Loucy (cell line): ENCODE results near the gene MBP.

Source experiments
- H2AFZ ChIP-seq: fragments of 200-600 bp; sonication (generic); 2 replicates; pipeline ENCODE4 v1.6.0; 2016; ENCODE audit warnings: antibody characterized with exemption, mild to moderate bottlenecking, low read length, moderate library complexity
- H3F3A ChIP-seq: fragments of 200-600 bp; 2 replicates; pipeline ENCODE4 v1.6.0; 2016; ENCODE audit warnings: antibody characterized with exemption, low read depth, mild to moderate bottlenecking
- H3K27me3 ChIP-seq: fragments of 200-600 bp; sonication (generic); 2 replicates; pipeline ENCODE4 v1.6.1; 2014; ENCODE audit warnings: low read length, mild to moderate bottlenecking; ENCODE audit not compliant: insufficient read depth, poor library complexity, severe bottlenecking
- H3K36me3 ChIP-seq: fragments of 200-600 bp; sonication (generic); 2 replicates; pipeline ENCODE4 v1.6.1; 2016; ENCODE audit warnings: low read length; ENCODE audit not compliant: insufficient read depth
- H3K4me1 ChIP-seq: fragments of 200-600 bp; sonication (generic); 2 replicates; pipeline ENCODE4 v1.5.1; 2014; ENCODE audit warnings: low read length, mild to moderate bottlenecking; ENCODE audit not compliant: insufficient read depth, poor library complexity, severe bottlenecking
- H3K4me2 ChIP-seq: fragments of 200-600 bp; sonication (generic); 2 replicates; pipeline ENCODE4 v1.6.0; 2014; ENCODE audit warnings: antibody characterized with exemption, low read length, low read depth, mild to moderate bottlenecking; ENCODE audit not compliant: poor library complexity, severe bottlenecking
- H3K4me3 ChIP-seq: fragments of 200-600 bp; sonication (generic); 2 replicates; pipeline ENCODE4 v1.5.1; 2014; ENCODE audit warnings: low read length, mild to moderate bottlenecking, mixed read lengths; ENCODE audit not compliant: poor library complexity, severe bottlenecking
- H3K79me2 ChIP-seq: fragments of 200-600 bp; sonication (generic); 2 replicates; pipeline ENCODE4 v1.6.1; 2014; ENCODE audit warnings: low read length; ENCODE audit not compliant: insufficient read depth
- H3K9ac ChIP-seq: fragments of 200-600 bp; sonication (generic); 2 replicates; pipeline ENCODE4 v1.6.0; 2014; ENCODE audit warnings: mild to moderate bottlenecking, low read depth, low read length, moderate library complexity; ENCODE audit not compliant: poor library complexity, severe bottlenecking
- H3K9me2 ChIP-seq: fragments of 200-600 bp; sonication (generic); replicated peaks from 2 replicates; pipeline ENCODE4 v1.6.1; 2016; ENCODE audit warnings: low read depth, low read length, mixed read lengths
- H3K9me3 ChIP-seq: fragments of 200-600 bp; sonication (generic); 2 replicates; pipeline ENCODE4 v1.6.1; 2014; ENCODE audit warnings: mild to moderate bottlenecking, antibody characterized with exemption, low read length, low read depth; ENCODE audit not compliant: insufficient read depth
- H4K20me1 ChIP-seq: fragments of 200-600 bp; sonication (generic); 2 replicates; pipeline ENCODE4 v1.6.0; 2014; ENCODE audit warnings: antibody characterized with exemption, low read length, mild to moderate bottlenecking; ENCODE audit not compliant: insufficient read depth, poor library complexity, severe bottlenecking
- EZH2phosphoT487 ChIP-seq: fragments of 200-600 bp; IDR thresholded peaks from 2 replicates; pipeline ENCODE4 v1.6.1; 2018; ENCODE audit warnings: antibody characterized with exemption, mild to moderate bottlenecking, moderate library complexity, borderline replicate concordance
- TF ChIP-seq, protein P1 (sequence below): fragments of 200-600 bp; sonication (generic); conservative IDR thresholded peaks from 2 replicates; pipeline ENCODE4 v1.5.1; 2014; ENCODE audit warnings: mild to moderate bottlenecking, antibody characterized with exemption, low read length

Gene MBP

DNA sequence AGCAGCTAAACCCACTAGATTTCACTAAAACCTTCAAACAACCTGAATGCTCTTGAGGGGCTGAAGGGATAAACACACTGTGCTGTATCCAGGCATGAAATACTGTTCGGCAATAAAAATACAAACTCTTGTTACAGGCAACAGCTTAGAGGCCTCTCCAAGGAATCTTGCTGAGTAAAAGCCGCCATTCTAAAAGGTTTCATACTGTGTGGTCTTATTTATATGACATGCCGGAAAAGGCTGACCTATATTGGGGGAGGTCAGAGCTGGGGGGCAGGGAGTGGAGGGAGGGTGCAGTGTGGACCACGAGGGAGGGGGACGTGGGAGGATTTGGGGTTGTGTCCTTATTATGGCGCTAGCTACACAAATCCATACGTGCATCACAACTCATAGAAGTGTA lies 136.2 kb downstream of the MBP start:
- H3K79me2 ChIP-seq, result no peaks in the 10 kb centered on the region
- H3K4me2 ChIP-seq, result no peak overlapping the region
- H4K20me1 ChIP-seq, result no peaks in the 10 kb centered on the region
- H3K4me1 ChIP-seq, result peaks cover 38% of the 10 kb centered on the region
- no peaks in the 10 kb centered on the region for H3K9me2 ChIP-seq
- H3K27me3 ChIP-seq, result no peaks in the 10 kb centered on the region
- H3K9me3 ChIP-seq, result no peaks in the 10 kb centered on the region
- no peaks in the 10 kb centered on the region for H3K36me3 ChIP-seq
- no peak for TF ChIP-seq EZH2phosphoT487
- TF ChIP-seq, protein P1, sequence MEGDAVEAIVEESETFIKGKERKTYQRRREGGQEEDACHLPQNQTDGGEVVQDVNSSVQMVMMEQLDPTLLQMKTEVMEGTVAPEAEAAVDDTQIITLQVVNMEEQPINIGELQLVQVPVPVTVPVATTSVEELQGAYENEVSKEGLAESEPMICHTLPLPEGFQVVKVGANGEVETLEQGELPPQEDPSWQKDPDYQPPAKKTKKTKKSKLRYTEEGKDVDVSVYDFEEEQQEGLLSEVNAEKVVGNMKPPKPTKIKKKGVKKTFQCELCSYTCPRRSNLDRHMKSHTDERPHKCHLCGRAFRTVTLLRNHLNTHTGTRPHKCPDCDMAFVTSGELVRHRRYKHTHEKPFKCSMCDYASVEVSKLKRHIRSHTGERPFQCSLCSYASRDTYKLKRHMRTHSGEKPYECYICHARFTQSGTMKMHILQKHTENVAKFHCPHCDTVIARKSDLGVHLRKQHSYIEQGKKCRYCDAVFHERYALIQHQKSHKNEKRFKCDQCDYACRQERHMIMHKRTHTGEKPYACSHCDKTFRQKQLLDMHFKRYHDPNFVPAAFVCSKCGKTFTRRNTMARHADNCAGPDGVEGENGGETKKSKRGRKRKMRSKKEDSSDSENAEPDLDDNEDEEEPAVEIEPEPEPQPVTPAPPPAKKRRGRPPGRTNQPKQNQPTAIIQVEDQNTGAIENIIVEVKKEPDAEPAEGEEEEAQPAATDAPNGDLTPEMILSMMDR, result no peak
- H3K9ac ChIP-seq, result no peak overlapping the region
- no peak overlapping the region for H3K4me3 ChIP-seq
- no peaks in the 10 kb centered on the region for H3F3A ChIP-seq
- H2AFZ ChIP-seq, result no peak overlapping the region

DNA sequence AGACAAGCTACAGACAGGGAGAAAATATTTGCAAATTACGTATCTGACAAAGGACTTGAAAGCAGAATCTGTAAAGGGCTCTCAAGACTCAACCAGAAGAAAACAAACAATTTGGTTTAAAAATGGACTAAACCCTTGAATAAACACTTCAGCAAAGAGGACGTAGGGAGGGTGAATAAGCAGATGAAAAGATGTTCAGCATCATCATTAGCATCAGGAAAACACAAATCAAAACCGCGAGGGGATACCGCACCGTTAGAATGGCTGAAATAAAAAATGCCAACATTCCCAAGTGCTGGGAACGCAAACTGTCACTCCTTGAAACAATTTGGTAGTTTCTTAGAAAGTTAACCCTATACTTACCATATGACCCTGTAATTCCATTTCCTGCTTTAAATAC lies 136.7 kb downstream of the MBP start:
- H3K9me3 ChIP-seq, result no peaks in the 10 kb centered on the region
- TF ChIP-seq, protein P1, result no peak
- no peak for TF ChIP-seq EZH2phosphoT487
- H3F3A ChIP-seq, result no peaks in the 10 kb centered on the region
- H4K20me1 ChIP-seq, result no peaks in the 10 kb centered on the region
- no peaks in the 10 kb centered on the region for H3K36me3 ChIP-seq
- no peaks in the 10 kb centered on the region for H3K27me3 ChIP-seq
- no peaks in the 10 kb centered on the region for H3K79me2 ChIP-seq
- H3K9me2 ChIP-seq, result no peaks in the 10 kb centered on the region
- H2AFZ ChIP-seq, result no peak overlapping the region
- H3K4me2 ChIP-seq, result no peak overlapping the region
- H3K4me1 ChIP-seq, result peaks cover 36% of the 10 kb centered on the region
- H3K4me3 ChIP-seq, result no peak overlapping the region
- no peak overlapping the region for H3K9ac ChIP-seq

DNA sequence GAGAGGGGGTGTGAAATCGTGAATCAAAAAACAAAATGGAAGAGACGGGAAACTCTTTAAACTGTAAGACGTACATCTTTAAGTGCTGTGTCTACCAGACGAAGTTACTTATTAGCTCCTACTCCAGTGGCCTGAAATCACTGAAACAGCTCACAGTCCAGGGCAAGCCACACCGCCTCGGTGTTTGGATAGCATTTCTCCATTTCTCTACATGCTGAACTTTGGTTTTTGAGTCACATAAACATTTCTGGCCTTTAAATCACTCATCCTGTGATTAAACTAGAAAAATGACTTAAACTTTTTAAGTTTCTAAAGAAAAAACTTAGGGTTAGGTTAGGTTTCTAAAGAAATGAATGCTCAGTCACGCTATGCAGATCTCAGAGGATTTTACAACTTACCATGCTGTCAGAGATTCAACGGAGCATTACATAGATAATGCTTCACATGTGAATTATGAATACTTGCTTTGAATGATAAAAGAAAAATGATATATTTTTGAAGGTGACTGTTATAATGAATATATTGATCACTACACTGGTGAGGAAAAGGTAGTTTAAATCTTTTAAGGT lies 138.4 kb downstream of the MBP start:
- H2AFZ ChIP-seq, result no peak overlapping the region
- peaks cover 24% of the 10 kb centered on the region for H3K4me1 ChIP-seq
- H4K20me1 ChIP-seq, result no peaks in the 10 kb centered on the region
- H3K9ac ChIP-seq, result no peak overlapping the region
- TF ChIP-seq, protein P1, result no peak
- TF ChIP-seq EZH2phosphoT487, result no peak
- no peaks in the 10 kb centered on the region for H3K9me2 ChIP-seq
- no peaks in the 10 kb centered on the region for H3K27me3 ChIP-seq
- no peaks in the 10 kb centered on the region for H3F3A ChIP-seq
- no peaks in the 10 kb centered on the region for H3K36me3 ChIP-seq
- no peak overlapping the region for H3K4me3 ChIP-seq
- no peaks in the 10 kb centered on the region for H3K79me2 ChIP-seq
- H3K4me2 ChIP-seq, result no peak overlapping the region
- no peaks in the 10 kb centered on the region for H3K9me3 ChIP-seq
